OCI-LY1 (cell line): ENCODE data around the gene AVPR2.

Experiments
- EZH2 ChIP-seq: fragments of 200-600 bp; sonication (generic), shearing (Covaris generic); IDR thresholded peaks from 2 replicates; pipeline ENCODE4 v1.8.0; 2017; ENCODE audit warnings: borderline replicate concordance, mixed run types, mild to moderate bottlenecking, antibody characterized with exemption, low read length, moderate library complexity, mixed read lengths
- TF ChIP-seq, protein P1 (sequence below): fragments of 200-600 bp; sonication (generic), shearing (Covaris generic); IDR thresholded peaks from 2 replicates; pipeline ENCODE4 v1.5.1; 2017; ENCODE audit warnings: mild to moderate bottlenecking, antibody characterized with exemption, low read length, moderate library complexity, mixed read lengths

GRCh38 chrX:153953892-153954557, 49.6 kb downstream of the AVPR2 start:
- TF ChIP-seq, protein P1, sequence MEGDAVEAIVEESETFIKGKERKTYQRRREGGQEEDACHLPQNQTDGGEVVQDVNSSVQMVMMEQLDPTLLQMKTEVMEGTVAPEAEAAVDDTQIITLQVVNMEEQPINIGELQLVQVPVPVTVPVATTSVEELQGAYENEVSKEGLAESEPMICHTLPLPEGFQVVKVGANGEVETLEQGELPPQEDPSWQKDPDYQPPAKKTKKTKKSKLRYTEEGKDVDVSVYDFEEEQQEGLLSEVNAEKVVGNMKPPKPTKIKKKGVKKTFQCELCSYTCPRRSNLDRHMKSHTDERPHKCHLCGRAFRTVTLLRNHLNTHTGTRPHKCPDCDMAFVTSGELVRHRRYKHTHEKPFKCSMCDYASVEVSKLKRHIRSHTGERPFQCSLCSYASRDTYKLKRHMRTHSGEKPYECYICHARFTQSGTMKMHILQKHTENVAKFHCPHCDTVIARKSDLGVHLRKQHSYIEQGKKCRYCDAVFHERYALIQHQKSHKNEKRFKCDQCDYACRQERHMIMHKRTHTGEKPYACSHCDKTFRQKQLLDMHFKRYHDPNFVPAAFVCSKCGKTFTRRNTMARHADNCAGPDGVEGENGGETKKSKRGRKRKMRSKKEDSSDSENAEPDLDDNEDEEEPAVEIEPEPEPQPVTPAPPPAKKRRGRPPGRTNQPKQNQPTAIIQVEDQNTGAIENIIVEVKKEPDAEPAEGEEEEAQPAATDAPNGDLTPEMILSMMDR = no peak
- no peak for TF ChIP-seq EZH2
